NCI-H2196 (cell line): ENCODE data around the gene GSTT2B.
"Not testable (repeated sequence)": the region's sequence is repeated elsewhere in the genome, so short reads cannot be mapped to it uniquely, and the experiment has no call there.

Source experiments
- DNase-seq: peaks from one replicate; lab custom pipeline; 2025; ENCODE audit not compliant: unreplicated experiment; lab: John Stamatoyannopoulos, UW

The GSTT2B gene

GRCh38 chr22:23949764-23950163 is 11.2 kb downstream of the GSTT2B start:
- not testable (repeated sequence) for DNase-seq

GRCh38 chr22:23947391-23947790 is 13.6 kb downstream of the GSTT2B start:
- DNase-seq, result not testable (repeated sequence)

GRCh38 chr22:23940166-23940565 is 20.8 kb downstream of the GSTT2B start:
- DNase-seq, result not testable (repeated sequence)

GRCh38 chr22:23939017-23939357 is 22.0 kb downstream of the GSTT2B start:
- no peak for DNase-seq

- no peak for DNase-seq
Observed at GRCh38 chr22:23938328-23939016, 22.5 kb downstream of the GSTT2B start.

- DNase-seq, result no peak
Observed at GRCh38 chr22:23926561-23926960, 34.4 kb downstream of the GSTT2B start.

- no peak for DNase-seq
Observed at GRCh38 chr22:23925020-23925606, 35.9 kb downstream of the GSTT2B start.

- no peak for DNase-seq
Observed at GRCh38 chr22:23922921-23923320, 38.1 kb downstream of the GSTT2B start.

GRCh38 chr22:23921586-23922201 is 39.3 kb downstream of the GSTT2B start:
- not testable (repeated sequence) for DNase-seq

- not testable (repeated sequence) for DNase-seq
Observed at GRCh38 chr22:23920267-23920611, 40.8 kb downstream of the GSTT2B start.

GRCh38 chr22:23915290-23915689 is 45.7 kb downstream of the GSTT2B start:
- no peak for DNase-seq

GRCh38 chr22:23913661-23914353 is 47.2 kb downstream of the GSTT2B start:
- peak; percentile 93 for DNase-seq

- no peak for DNase-seq
Observed at GRCh38 chr22:23913306-23913660, 47.7 kb downstream of the GSTT2B start.

- DNase-seq, result no peak
Observed at GRCh38 chr22:23912293-23912903, 48.6 kb downstream of the GSTT2B start.

GRCh38 chr22:23911318-23911980 is 49.5 kb downstream of the GSTT2B start:
- DNase-seq, result no peak

- DNase-seq, result no peak
Observed at GRCh38 chr22:23910496-23911190, 50.4 kb downstream of the GSTT2B start.

- no peak for DNase-seq
Observed at GRCh38 chr22:23909296-23909898, 51.6 kb downstream of the GSTT2B start.

GRCh38 chr22:23908587-23909205 is 52.3 kb downstream of the GSTT2B start:
- no peak for DNase-seq

- DNase-seq, result not testable (repeated sequence)
Observed at GRCh38 chr22:23907423-23907822, 53.6 kb downstream of the GSTT2B start.
